GM18502 (cell line): Measurements from ENCODE around the gene MAP3K6.
"Not testable (repeated sequence)": the region's sequence is repeated elsewhere in the genome, so short reads cannot be mapped to it uniquely, and the experiment has no call there.

Experiments
- ATAC-seq: cut with Tn5 transposase; IDR thresholded peaks from one replicate; pipeline ENCODE4 v1.9.1; 2021; ENCODE audit warnings: mild to moderate bottlenecking; ENCODE audit not compliant: unreplicated experiment, poor library complexity

MAP3K6 gene, protein sequence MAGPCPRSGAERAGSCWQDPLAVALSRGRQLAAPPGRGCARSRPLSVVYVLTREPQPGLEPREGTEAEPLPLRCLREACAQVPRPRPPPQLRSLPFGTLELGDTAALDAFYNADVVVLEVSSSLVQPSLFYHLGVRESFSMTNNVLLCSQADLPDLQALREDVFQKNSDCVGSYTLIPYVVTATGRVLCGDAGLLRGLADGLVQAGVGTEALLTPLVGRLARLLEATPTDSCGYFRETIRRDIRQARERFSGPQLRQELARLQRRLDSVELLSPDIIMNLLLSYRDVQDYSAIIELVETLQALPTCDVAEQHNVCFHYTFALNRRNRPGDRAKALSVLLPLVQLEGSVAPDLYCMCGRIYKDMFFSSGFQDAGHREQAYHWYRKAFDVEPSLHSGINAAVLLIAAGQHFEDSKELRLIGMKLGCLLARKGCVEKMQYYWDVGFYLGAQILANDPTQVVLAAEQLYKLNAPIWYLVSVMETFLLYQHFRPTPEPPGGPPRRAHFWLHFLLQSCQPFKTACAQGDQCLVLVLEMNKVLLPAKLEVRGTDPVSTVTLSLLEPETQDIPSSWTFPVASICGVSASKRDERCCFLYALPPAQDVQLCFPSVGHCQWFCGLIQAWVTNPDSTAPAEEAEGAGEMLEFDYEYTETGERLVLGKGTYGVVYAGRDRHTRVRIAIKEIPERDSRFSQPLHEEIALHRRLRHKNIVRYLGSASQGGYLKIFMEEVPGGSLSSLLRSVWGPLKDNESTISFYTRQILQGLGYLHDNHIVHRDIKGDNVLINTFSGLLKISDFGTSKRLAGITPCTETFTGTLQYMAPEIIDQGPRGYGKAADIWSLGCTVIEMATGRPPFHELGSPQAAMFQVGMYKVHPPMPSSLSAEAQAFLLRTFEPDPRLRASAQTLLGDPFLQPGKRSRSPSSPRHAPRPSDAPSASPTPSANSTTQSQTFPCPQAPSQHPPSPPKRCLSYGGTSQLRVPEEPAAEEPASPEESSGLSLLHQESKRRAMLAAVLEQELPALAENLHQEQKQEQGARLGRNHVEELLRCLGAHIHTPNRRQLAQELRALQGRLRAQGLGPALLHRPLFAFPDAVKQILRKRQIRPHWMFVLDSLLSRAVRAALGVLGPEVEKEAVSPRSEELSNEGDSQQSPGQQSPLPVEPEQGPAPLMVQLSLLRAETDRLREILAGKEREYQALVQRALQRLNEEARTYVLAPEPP (N-terminal part only)

DNA sequence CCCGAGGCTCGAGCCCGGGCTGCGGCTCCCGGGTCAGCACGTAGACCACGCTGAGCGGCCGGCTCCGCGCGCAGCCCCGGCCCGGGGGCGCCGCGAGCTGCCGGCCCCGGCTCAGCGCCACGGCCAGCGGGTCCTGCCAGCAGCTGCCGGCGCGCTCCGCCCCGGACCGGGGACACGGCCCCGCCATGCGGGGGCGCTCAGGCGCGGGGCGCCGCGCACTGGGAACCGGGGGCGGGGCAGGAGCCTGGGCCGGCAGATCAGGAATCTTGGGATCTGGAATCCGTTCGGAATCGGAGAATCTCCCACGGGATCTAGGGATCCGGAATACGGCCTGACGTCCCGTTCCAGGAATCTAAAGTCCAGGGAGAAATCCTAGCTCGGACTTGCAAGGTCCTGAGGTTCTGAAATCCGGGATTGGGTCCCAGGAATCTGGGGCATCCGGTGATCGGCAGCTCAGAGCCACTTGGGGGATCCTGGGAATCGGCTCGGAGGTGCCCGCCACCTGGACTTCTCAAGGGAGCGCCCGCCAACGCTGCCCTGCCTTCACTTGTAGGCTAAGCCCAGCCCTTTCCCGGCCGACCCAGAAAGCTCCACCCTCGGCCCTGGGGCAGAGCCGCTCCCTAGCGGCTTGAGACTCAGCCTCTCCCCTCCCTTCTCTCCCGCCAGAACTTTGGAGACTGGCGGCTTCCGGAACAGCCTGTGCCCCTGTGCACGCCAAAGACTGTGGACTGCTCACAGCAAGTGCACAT lies at the start of gene MAP3K6:
Gene MAP3K6 (minus strand): TSS at position 551 of the 749 bp plus-strand sequence. CDS start 364 bp downstream, at position 187.
- ATAC-seq = peak; percentile 44

DNA sequence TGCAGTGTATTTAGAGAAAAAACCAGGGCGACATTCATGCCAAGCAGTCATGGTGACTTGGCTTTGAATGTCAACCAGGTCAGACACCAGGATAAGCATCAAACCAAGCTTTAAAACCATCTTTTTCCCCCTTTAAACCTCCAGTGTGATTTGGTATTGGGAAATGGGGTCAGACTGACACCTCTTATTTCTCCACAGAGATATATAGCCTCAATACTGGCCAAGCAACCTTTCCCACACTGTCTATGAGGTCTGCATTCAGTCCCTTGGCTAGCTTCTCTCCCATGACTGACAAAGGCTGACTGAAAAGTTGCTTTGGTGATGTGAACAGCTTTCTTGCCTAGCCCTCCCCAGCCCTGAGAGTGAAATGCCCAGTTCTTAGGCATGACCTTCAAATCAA lies 47.3 kb upstream of the MAP3K6 start:
- no peak for ATAC-seq

DNA sequence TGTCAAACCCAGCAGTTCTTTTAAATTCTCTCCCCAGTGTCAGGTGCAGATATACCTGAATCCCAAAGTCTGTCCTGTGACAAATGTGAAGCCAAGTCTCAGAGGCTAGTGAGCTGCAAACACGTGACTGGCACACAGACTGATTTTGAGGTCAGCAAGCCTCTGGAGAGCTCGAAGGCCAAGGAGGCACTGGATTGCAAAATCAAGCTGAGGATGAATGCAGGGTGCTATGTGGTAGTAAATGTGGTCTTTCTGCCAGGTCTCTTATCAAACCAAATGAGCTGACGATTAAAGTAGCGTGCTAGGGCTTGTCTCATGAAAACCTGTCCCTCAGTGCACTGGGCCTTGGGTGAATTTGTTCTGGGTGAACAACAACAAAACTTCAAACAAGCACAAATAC lies 46.2 kb upstream of the MAP3K6 start:
- ATAC-seq = no peak

DNA sequence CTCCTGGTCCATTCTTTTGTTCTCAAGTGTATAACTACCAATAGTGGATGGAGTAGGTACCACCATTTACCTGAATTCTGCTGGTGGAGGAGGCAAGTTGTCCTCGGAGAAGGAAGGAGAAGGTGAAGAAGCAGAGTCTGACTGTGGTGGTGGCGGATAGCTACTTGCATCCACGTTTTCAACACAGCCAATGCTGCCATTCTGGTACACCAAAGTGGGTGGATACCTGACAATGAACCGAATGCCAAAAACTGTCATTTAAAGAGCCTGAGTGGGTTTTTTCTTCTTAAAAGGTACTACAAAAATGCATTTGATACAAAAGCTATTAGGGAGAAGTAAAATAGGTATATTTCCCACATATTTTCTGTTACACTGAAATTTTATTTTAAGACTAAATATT lies 45.7 kb upstream of the MAP3K6 start:
- no peak for ATAC-seq

DNA sequence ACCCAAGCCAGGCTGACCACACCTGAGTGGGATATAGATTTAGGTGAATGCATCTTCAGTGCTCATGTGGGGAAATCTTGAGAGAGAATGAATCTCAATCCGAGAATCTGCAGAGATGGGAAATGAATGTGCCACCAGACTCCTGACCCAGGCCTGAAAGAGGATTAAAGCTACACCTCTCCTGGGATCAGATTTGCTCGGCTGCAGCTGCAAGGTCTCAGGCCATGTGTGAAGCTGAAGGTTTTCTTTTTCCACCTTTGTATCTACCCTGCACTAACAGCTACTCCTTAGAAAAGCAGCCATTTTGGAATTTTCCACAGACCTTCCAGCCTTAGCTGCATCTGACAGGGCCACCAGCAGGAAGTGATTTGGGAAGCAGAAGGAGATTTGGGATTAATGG lies 43.9 kb upstream of the MAP3K6 start:
- no peak for ATAC-seq

DNA sequence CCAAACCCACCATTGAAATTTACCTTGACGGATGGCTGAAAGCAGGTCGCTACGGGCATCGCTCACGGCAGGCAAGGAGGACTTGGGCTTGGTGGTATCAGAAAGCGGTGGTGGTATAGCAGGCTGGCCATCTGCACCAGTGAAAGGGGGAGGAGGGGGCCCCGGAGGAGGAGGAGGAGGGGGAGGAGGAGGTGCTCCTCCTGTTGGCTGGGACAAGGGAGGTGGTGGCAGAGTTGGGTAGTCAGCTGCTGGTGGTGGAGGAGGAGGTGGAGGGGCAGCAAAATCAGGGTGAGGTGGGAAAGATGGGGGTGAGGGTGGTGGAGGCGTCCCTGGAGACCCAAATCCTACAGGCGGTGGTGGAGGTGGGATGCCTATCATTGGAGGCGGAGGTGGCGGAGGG lies 42.9 kb upstream of the MAP3K6 start:
- ATAC-seq = no peak

DNA sequence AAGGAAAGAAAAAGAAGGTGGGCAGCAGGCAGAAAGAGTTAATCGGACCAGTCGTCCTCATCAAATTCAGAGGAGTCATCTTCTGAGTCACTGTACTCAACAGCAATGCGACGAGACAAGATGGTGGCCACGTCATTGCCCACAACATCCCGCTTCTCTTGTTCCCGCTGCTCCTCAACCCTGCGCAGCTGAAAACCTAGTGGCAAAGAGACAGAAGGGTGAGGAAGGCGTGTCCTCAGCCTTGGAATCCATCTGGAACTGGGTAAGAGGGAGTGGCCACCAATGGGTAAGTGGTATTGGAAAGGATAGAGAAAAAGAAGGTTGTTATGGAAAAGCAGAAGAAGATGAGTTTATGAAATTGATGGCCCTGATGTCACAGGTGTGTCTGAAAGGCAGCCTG lies 41.4 kb upstream of the MAP3K6 start:
- no peak for ATAC-seq

DNA sequence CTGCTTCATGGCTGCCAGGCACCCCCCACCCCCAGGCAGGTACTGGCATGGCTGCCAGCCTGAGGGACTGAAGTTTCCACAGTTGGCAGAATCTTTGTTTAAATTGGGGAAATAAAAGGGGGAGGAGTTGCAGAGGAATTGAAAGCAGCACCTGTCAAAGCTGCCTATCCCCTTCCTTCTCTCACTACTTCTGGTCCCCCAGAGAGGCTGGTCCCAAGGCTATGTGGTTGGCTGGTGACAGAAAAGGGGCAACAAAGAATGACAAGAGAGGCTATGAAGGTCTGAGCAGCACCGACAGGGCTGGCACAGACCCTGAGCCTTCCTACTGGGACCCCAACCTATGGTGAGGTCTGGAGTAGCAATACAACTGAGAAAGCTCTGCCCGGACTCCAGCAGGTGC lies 40.0 kb upstream of the MAP3K6 start:
- ATAC-seq = not testable (repeated sequence)

DNA sequence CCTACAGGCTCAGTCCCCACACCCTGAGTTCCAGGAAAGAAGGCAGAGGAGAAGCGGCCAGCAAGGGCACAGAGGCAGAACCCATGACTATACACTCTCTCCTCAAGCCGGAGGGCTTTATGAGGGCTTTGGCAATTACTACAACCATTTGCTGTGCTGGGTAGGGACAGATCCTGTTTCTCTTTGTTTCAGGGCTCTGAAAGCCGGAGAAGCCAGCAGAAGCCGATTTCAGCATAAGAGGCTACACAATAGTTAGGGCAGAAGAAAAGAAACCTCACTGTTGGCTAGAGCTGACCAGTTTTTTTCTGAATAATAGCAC lies 39.6 kb upstream of the MAP3K6 start:
- ATAC-seq = no peak

DNA sequence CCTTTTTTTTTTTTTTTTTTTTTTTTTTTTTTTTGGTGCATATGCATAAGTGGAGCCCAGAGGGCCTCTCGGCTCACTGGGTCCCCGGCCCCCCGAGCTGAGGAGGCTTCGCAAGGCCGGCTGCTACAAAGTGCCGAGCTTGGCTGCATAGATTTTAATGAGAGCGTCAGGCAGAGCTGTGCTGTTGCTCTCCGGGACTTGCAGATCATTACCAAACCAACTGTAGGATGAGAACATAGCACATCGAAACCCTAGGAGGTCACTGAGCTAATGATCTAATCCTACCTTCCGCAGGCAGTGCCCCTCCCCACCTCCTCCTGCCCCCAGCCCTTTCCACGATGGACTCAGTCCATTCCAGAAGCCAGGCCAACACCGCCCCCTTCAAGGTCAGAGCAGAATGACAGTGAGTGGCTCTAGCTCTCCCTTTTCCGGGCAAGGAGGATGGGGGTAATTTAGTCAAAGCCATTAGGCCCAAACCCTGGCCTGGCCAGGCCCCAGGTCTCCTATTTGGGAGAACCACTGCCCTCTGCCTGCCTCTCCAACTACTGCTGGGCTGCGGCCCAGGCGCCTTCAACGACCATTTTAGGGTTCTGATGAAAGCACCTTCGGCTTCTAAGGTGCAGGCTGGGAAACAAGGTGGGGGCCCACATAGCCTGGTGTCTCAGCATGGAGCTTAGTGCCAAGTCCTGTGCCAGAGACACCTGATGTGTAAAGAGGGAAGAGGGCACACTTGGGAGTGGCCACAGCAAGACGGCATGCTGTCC lies 39.0 kb upstream of the MAP3K6 start:
- not testable (repeated sequence) for ATAC-seq

DNA sequence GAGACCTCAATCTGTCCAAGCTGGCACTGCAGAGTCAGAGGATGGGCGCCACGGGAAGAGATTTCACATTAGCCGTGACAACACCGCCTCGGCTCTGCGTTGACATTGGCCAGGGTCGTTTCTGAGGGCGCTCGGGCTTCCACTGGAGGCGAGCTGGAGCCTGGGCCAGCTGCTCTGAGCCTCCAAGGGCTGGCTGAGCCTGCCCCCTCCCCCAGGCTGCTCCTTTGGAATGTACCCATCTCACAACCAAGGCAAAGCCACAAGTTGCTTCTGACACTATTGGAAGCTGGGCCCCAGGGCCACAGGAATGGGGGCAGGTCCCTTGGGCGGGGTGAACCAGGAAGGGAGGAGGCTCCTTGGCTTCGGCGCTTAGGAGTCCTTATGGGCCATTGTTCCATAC lies 38.3 kb upstream of the MAP3K6 start:
- ATAC-seq = no peak

DNA sequence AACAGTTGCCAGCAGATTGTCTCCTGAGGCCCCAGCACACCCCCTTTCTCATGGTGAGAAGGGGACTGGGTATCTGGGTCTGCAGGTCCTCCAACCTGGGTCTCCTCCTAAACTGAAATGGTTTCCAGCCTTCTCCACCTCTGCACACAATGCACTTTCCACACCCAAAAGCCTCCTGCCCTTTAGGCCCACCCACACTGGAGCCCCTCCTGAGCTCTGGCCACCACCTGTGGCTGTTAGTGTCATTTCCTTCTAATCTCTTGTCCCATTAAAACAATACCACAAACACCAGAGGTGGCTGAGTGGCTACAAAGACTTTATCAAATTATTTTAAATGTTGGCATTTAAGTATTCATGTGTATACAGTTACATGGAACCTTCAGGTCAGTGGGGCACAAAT lies 37.2 kb upstream of the MAP3K6 start:
- no peak for ATAC-seq

DNA sequence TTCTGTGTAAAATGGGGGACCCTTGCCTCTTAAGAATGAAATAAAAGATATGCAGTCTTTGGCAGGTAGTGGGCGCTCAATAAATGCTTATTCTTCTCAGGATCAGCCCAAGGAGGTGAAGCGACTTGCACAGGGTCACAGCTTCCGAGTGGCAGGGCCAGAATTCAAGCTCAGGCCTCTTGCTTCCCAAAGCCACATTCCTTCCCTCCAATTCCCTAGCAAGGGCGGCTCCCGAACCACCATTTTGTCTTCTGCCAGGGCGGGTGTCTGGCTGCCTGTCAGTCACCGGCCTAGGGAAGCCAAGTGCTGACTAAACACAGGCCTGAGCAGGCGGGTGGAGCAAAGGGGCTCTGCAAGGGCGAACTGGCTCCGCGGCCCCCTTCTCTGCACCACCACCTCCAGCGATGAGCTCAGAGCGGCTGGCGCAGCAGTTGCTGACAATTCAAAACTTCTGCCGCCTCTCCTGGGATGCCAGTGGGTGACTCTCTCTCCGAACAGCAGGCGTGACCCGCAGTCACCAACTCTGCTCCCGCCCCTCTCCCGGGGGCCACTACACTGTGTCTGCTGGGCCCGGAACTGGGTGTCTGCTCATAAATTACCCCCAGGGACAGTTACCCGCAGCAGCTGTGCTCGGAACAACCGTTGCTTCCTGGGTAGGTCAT lies 36.4 kb upstream of the MAP3K6 start:
- ATAC-seq = no peak

DNA sequence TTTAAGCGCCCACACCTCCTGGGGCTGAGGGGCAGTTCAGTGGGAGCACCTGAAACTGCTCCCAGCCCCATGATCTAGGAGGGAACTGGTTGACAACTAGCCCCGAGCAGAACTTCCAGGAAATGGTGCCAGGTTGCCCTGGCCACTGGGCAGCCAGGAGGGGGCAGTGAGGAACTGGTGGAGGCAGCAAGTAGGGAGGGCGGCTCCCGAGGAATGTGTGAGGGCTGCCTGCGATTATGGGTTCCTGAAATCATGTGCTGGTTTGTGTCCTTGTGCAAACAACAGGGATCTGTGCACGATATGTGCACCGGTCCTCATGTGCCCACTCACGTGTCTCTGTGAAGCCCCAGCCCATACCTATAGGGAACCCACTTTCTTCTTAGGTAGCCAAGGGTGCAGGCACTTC lies 35.6 kb upstream of the MAP3K6 start:
- no peak for ATAC-seq

DNA sequence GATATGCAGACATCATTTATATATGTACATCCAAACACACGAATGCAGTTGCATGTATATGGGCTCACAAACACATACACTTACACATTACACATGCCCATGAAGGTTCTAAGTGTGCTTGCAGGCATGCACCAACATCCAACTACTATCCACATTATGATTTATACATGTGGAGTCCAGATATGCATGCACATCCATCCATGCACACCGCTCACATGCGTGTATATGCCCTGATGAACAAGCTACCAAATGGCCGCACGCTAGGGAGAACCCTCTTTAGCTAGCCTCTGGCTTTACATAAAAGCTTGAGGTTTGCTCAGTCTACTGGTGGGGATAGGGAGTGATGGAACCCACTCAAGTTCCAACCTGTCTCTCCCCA lies 34.2 kb upstream of the MAP3K6 start:
- ATAC-seq = no peak

DNA sequence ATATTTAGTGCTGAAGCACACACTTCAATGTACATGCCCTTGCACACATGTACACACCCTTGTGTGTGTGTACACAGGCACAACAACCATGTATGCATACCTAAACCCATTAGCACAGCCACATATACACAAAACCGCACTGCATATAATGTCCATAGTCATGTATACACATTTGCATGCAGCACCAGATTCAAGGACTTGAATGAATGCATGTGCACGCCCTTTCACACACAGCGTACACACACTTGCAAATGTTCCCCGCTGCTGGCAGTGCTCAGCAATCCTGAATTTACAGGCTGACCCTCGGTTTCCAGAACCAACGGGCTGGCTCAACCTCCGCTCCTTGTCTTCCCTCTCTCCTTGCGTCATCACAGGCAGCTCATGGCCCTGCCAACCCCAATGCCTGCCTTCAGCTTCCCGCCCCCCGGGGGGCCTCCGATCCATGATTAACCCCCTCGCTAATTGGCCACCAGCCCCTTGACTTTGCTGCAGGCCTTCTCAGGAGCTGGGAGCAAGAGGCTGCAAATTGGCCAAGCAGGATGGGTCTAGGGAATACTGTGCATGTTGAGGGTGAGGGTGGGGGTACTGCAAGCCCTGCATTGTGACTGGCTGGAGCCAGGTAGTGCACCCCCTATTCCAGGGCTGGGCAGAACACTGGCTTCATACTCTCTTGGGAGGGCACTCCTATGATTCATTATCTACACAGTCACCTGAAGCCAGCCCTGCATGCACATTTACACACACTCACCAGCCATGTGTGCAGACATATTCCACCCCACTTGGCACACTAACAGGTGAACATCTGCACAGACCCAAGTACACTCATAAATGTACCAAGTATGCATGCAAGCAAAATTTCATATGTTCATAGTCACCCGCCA lies 33.6 kb upstream of the MAP3K6 start:
- ATAC-seq = no peak

DNA sequence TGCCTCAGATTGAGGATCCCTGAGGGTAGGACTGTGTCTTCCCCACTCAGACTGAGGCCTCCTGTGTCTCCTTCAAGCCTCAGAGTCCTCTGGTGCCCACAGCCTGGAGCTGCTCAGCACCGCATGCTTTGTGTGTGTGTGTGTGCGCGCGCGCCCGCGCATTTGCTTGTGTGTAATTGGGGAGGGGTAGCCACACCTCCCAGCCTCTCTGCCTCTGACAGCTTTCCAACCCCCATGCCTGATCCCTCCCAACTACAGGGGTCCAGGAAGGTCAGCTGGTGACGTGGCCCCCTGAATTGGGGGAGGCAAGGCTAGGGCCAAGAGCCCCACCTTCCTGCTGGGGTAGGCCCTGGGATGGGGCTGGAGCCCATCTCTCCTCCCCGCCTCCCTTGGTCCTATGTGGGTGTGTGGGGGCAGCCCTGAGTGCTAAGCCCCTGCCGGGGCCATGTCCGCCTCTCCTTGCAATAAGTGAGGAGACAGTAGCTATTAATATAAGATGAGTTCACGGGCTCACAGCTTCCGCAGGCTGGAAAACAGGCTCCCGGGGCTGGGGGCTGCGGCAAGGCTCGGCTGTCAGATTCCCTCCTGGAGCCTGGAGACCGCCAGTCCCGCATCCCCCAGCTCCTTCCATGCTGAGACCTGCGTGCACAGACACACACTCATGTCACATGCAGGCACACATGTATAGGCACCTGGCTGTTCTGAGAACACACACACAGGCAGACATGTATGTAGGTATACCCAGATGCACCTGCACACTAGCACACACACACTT lies 32.7 kb upstream of the MAP3K6 start:
- ATAC-seq = no peak
